GM13976 (cell line): ENCODE measurements around the gene TSPO.

Source experiments
- DNase-seq: peaks from one replicate; pipeline ENCODE4 v3.0.0; 2012; ENCODE audit warnings: low spot score
- in situ Hi-C: fragments of 300-500 bp; cut with MboI; formaldehyde crosslinking; loops from one replicate; pipeline ENCODE4 v1.12.0; 2022; ENCODE audit warnings: low sequenced_read_pairs, mixed read lengths, inconsistent platforms; ENCODE audit not compliant: unreplicated experiment
- TF ChIP-seq, protein P1 (sequence below): IDR thresholded peaks from 2 replicates; pipeline ENCODE4 v1.5.1; 2012; ENCODE audit warnings: borderline replicate concordance, mild to moderate bottlenecking; ENCODE audit not compliant: insufficient read depth; ENCODE audit errors: extremely low read depth, missing control alignments, control extremely low read depth

The TSPO gene

DNA sequence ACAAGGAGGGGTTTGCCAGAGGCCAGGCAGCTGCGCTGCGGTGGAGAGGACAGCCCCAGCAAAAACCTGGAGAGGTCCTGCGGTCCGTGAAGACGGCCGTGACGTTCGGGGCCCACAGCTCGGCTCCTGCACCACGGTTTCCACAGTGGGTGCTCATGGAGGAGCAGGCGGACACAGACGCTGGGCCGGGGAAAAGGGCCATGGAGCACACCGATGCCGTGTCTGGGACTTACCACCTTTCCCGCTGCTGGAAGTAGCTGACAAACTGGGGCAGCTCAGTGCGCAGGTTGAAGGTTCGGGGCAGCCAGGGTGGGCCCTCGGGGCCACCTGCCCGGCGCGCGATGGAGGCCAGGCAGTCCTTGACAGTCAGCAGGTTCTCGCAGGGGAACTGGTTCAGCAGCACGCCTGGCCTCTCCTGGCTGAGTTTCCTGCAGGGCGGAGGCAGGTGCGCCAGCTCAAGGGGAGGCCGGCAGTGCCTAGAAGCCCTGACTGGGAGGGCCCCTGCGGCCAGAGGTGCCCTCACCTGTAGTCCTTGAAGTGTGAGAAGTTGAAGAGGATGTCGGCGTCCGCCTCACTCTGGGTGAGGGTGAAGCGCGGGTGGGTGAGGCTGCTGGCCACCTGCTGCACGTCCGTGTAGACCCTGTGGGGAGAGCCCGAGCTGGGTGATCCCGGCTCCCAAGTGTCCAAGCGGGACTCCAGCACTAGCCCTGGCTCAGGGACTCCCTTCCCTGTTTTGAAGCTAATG, 22.8 kb downstream of the TSPO start:
- no peak for DNase-seq
- in situ Hi-C loops, result no loop called here
- TF ChIP-seq, protein P1, sequence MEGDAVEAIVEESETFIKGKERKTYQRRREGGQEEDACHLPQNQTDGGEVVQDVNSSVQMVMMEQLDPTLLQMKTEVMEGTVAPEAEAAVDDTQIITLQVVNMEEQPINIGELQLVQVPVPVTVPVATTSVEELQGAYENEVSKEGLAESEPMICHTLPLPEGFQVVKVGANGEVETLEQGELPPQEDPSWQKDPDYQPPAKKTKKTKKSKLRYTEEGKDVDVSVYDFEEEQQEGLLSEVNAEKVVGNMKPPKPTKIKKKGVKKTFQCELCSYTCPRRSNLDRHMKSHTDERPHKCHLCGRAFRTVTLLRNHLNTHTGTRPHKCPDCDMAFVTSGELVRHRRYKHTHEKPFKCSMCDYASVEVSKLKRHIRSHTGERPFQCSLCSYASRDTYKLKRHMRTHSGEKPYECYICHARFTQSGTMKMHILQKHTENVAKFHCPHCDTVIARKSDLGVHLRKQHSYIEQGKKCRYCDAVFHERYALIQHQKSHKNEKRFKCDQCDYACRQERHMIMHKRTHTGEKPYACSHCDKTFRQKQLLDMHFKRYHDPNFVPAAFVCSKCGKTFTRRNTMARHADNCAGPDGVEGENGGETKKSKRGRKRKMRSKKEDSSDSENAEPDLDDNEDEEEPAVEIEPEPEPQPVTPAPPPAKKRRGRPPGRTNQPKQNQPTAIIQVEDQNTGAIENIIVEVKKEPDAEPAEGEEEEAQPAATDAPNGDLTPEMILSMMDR, result no peak

DNA sequence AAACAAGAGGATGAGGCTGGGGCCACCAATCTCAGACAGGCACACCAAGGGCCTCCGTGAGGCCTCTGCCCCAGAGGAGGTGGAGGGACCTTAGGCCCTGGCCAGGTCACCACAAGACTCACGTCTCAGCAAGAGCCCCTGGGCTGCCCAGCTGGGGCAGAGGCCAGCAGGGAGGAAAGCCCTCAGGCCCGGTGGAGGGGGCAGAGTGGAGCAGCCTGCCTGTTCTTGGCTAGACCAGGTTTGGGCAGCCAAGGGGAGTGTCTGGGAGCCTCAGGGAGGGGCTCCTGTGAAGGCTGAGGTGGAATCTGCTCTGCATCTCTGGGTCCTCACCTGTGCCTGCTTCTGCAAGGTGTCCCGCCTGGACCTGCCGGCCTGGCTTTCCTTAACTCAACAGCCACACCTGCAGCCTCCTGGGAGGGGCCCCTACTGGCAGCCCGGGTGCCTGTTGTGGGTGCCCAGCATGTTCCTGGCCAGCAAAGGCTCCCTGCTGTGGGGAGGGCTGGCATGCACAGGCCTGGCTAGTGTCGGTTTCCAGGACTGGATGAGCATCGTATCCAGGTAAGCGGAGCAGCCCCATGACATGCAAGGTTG, 23.7 kb downstream of the TSPO start:
- TF ChIP-seq, protein P1, result no peak
- in situ Hi-C loops, result no loop called here
- no peak for DNase-seq

DNA sequence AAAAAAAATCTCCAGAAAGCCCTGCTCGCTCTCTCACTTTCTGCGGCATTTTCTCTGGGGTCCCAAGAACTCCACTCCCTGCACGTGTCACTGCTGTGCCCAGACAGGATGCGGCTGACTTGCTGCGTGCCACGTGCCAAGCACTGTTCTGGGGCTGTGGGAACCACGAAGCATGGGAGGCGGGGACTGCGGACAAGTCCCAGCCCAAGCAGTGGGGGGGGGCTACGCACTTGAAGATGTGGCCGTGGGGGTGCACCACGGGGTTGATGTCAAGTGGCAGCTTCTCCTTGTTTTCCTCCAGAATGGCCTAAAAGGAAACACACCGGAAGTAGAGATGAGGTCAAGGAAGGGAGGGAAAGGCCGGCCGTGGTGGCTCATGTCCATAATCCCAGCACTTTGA, 24.7 kb downstream of the TSPO start:
- in situ Hi-C loops, result no loop called here
- TF ChIP-seq, protein P1, result no peak
- DNase-seq, result no peak

DNA sequence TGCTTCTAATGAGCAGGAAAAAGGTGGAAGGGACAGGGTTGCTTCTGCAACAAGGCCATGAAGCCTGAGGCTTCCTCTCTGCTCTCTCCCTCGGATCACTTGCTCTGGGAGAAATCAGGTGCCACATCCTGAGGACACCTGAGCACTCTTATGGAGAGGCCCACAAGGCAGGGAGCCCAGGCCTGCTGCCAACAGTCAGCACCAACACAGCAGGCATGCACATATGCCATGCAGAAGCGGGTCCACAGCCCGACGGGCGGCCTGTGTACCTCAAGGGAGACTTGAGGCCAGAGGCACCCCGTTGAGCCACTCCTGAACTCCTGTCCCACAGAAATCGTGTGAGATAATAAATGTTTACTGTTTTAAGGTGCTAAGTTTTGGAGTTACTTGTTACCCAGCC, 26.1 kb downstream of the TSPO start:
- in situ Hi-C loops, result no loop called here
- no peak for DNase-seq
- TF ChIP-seq, protein P1, result no peak

DNA sequence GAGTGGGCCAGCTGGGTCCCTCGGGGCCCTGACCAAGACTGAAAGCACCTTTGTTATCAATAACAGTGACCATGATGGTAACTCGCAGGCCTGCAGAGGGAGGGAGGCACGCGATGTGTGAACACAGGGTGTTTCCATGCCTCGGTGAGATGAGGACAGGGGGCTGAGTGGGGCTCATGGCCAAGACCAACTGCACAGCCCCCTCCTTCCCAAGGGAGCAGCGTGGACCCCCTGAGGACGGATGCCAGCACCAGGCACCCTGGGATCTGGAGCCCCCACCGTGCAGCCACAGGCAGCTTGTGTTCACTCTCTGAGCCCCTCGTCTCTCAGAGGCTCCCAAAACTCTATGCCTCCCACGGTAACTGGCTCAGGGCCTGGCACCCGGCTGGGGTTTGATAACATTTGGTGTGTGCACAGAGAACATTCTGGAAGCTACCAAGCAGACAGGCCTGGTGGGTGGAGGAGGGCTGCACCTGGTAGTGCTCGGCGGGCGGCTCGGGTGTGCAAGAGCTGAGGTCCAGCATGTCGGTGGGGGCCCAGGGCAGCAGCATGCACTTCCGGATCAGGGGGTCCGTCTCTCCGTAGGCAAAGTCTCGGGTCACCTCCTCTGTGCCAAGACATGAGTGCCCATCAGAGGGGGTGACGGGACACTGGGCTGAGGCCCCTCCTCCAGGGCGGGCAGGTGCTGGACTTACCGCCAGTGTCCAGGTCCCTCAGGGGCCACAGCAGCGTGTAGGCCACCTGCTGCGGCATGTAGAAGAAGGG, 28.0 kb downstream of the TSPO start:
- in situ Hi-C loops, result no loop called here
- no peak for DNase-seq
- TF ChIP-seq, protein P1, result no peak

DNA sequence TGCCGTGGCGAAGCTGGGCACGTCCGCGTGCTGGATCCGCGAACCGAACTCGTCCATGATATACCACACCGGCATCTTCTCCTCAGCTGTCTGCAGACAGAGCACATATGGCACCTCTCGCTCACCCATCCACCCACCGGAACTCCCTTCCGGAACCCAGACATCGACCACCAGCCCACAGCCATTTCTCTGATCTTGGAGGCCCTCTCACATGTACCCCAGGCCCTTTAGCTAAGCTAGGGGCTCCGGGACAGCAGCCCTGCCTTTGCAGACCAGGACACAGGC, 28.5 kb downstream of the TSPO start:
- no peak for DNase-seq
- in situ Hi-C loops, result no loop called here
- TF ChIP-seq, protein P1, result no peak
